KBM-7 (cell line): ENCODE measurements around the gene C16orf89.
"Not testable (repeated sequence)": the region's sequence is repeated elsewhere in the genome, so short reads cannot be mapped to it uniquely, and the experiment has no call there.

Experiments used
- DNase-seq: peaks from one replicate; pipeline ENCODE4 v3.0.0-alpha.2; 2015
- in situ Hi-C: fragments of 300-500 bp; cut with MboI; formaldehyde crosslinking; loops from 2 replicates; pipeline ENCODE4 v1.14.3; 2020; ENCODE audit warnings: low sequenced_read_pairs, low pct_unique_long_range_greater_than_20kb, mixed read lengths

Gene C16orf89, protein sequence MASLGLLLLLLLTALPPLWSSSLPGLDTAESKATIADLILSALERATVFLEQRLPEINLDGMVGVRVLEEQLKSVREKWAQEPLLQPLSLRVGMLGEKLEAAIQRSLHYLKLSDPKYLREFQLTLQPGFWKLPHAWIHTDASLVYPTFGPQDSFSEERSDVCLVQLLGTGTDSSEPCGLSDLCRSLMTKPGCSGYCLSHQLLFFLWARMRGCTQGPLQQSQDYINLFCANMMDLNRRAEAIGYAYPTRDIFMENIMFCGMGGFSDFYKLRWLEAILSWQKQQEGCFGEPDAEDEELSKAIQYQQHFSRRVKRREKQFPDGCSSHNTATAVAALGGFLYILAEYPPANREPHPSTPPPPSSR

DNA sequence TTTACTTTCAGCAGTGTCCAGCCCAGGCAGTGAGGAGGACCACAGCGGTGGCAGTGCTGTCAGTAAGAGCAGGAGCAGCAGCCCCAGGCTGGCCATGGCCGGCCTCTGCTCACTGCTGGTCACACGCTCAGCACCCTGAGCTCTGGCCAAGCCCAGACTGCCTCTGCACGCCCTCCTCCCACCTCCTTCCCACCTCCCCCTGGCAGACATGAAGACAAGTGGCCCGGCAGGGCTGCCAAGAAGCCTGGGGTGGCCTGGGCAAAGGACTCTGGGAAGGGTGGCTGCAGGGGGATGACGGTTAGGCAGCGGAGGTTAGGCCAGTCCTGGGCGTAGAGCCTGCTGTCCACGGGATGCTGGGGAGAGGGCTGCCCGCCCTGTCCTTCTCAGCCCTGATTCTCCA lies at the start of gene C16orf89:
C16orf89 (minus strand) TSS at position 144 of the 400 bp plus-strand sequence; CDS start at position 96, 48 bp downstream.
- no peak for DNase-seq
- in situ Hi-C loops: no loop called here

DNA sequence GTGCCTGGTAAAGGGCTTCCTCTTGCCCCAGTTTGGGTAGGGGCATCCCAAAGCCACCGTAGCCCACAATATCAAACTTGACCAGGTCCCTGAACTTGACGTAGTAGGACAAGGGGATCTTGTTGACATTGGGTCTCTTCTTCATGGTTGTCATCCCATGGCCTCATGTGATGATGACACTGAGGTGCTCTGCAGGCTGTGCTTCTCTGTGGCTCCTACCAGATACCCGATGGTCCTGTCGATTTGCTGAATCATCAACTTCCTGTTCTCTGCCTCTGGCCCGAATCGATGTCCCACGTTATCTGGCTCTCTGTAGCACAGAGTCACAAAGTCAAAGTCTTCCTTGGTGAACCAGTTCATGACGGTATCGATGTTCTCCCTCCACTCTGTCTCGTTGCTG lies 45.2 kb upstream of the C16orf89 start:
- DNase-seq, in situ Hi-C loops: not testable (repeated sequence)

DNA sequence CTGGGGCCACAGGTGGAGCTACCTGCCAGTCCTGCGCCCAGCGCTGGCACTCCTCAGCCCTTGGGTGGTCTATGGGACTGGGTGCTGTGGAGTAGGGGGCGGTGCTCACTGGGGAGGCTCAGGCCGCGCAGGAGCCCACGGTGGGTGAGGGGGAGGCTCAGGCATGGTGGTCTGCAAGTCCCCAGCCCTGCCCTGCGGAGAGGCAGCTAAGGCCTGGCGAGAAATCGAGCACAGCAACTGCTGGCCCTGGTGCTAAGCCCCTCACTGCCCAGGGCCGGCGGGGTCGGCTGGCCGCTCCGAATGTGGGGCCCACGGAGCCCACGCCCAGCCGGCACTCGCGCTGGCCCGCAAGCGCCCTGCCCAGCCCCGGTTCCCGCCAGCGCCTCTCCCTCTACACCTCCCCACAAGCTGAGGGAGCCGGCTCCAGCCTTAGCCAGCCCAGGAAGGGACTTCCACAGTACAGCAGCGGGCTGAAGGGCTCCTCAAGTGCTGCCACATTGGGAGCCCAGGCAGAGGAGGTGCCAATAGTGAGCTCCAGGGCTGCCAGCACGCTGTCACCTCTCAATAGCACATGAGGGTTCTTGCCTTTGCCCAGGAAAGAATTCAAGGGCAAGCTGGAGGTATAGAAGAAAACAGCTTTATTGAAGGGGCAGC lies 42.9 kb upstream of the C16orf89 start:
- in situ Hi-C loops: no loop called here
- no peak for DNase-seq

DNA sequence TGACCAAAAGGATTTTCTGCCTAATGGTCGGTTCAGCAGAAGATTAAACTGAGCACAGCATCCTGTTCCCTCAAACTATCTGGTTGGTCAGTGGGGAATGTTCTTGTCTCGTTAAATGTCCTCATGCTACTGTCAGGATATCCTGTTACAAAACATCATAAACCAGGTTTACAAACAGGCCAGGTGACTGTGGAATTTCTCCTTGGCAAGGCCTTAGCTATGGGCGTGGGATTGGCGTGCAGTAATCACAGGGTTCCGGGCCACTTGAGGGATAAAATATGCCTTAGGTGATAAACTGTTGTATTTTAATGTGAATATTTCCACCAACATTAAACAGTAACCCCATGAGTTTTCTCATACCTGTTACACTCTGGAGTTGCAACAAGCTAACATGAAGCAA lies 39.3 kb upstream of the C16orf89 start:
- in situ Hi-C loops, DNase-seq: not testable (repeated sequence)

DNA sequence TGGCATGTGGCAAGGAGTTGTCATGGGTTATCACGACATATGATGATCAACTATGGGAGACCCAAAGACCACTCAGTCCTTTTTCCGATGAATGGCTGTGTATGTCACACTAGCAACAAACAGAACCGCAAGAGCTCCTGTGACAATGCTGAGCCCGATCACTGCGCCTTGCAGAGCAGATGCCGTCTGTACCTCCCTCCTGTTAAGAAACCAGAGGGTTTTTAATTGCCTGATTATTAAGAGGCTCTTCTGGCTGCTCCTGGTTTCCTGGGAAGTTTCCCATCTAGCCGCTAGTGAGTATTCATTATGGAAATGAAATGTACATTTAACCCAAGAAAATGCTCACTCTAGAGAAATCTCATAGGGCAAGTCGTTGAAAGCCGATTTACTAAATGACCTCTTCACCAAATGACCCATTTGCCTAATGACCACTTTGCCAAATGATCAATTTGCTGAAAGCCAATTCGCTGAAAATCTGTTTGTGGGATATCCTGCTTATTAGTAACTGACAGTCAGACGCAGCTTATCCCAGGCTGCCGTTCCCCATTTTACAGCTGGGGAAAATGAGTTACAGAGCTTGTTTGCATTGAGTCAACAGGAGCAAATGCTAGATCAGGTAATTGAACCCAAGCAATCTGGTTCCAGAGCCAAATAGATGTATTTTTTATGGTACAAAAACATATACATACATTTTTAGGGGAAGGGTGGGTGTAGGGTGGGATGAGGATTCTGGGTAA lies 37.7 kb upstream of the C16orf89 start:
- DNase-seq, in situ Hi-C loops: not testable (repeated sequence)

DNA sequence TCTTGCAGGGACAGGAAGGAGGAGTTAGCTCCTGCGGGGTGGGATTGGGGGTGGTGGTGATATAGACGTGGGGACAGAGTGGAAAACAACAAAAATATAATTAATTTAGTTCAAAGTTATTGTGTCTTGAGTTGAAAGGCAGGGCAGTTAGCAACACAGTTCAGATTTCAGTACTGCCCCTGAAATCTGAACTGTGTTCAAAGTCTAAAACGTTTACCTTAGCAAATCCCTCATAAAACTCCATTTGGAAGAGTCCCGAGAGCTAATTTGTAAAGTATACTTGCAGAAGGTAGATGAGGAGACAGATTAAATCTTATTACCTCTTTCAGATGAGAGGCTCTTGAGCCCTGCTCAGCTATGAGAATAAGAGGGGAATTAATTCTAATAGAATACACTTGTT lies 33.4 kb upstream of the C16orf89 start:
- in situ Hi-C loops, DNase-seq: not testable (repeated sequence)

DNA sequence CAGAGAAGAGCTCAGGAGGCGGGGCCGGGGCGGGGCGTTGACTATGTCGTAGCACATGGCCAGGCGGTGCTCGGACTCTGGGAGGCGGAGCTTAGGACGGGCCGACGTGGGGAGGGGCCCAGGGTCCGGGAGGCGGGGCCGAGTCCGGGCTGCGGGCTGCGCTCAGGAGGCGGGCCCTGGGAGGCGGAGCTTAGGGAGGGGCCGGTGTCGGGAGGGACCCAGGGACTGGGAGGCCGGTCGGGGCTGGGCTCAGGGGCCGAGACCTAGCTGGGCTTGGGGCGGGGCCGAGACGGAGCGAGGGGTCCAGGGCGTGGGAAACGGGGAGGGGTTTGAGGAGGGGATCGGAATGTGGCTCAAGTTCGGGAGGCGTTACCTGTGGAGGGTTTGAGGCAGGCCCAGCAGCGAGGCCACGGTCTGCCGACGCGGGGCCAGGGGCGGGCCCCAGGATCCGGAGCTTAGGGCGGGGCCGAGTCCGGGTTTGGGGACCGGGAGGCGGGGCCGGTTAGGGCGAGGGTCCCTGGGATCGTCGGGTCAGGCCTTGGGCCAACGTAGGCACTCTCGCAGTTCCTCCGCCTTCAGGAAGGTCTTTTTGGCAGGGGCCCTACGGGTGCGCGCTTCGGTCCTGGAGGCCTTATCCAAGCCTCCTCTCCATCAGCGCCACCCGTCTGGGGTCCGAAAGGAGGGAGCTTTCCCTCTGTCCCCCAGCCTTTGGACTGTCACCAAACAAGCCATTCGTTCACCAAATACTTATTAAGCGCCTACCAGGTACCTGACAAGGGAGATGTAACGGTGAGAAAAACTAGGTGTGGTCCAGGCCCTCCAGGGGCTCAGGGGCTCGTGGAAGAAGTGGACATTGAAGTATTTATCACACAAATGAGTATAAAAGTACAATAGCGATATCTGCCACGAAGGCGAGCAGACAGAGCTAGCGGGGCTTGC lies 32.7 kb upstream of the C16orf89 start:
- in situ Hi-C loops: not testable (repeated sequence)
- peak; percentile 48 for DNase-seq

DNA sequence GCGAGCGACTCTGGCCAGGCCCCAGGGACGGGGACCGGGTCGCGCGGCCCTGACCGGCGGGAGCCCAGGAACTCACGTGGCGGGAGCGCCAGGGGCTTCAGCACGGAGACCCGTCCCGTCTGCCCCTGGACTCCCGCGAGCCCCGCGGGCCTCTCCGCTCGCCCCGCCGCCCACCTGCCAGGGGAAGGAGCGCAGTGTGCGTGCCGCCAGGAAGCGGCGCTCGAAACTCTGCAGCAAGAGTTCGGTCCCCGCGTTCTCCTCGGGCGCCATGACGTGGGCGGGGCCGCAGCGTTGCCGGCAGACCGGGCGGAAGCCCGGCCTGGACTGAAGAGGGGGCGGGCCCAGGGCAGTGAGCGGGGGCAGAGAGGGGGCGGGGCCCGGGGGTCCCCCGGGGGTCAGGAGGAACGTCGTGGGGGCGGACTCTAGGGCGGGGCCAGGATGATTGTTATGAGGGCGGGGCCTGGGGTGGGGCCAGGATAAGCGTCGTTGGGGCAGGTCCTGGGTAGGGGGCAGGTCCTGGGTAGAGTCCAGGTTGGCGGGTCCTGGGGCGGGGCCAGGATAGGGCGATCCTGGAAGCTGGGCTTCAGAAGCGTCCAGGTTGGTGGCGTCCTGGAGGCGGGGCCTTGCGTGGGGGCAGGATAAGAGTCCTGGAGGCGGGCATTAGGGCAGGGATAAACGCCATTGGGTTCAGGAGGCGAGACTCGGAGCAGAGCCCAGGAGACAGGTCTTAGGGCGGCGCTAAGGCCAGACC lies 31.9 kb upstream of the C16orf89 start, which contains the start of gene EEF2KMT:
EEF2KMT (minus strand) TSS at position 326 of the 751 bp plus-strand sequence; CDS start at position 270, 56 bp downstream.
- in situ Hi-C loops: not testable (repeated sequence)
- peak; percentile 98 for DNase-seq

DNA sequence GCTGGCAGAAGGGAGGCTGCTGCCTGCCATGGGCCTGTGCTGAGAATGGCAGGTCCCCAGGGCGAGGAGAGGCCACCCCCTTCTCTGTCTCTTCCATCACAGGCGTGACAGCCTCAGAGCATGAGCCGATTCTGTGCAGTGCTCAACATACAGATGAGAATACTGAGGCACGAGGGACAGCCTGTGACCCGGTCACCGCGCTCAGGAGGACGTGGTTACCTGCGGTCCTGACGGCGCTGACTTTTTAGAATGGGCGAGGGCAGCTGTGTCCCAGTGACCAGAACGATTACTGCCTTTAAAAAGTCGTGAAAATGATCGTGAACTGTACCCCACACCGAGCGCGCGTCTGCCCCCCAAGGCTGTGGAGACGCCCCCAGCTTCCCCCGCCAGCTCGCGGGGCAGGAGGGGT lies 31.3 kb upstream of the C16orf89 start:
- peak; percentile 44 for DNase-seq
- in situ Hi-C loops: not testable (repeated sequence)

DNA sequence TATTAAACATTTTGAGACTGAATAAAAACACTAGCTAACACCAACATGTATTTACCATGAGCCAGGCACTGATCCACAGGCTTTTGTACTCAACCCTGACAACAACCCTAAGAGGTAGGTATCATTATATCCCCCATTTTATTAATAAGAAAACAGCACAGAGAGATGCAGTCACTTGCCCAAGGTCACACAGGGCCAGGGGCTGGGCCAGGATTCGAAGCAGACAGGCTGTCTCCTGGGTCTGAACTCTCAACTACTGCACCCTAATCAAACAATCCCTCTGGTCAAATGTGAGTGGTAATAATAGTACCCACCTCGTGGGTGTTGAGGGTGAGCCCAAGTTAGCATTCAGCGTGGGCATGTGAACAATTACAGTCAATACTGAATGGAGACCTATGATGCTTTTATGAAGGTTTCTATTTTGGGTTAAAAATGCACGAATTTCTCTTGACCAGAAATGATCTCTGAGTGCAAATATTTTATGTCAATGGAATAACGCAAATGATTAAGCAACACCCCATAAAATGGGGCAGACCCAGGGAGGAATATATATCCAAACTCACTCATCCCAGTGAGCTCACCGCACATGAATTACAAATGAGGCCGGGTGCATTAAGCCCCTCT lies 30.8 kb upstream of the C16orf89 start:
- in situ Hi-C loops: not testable (repeated sequence)

DNA sequence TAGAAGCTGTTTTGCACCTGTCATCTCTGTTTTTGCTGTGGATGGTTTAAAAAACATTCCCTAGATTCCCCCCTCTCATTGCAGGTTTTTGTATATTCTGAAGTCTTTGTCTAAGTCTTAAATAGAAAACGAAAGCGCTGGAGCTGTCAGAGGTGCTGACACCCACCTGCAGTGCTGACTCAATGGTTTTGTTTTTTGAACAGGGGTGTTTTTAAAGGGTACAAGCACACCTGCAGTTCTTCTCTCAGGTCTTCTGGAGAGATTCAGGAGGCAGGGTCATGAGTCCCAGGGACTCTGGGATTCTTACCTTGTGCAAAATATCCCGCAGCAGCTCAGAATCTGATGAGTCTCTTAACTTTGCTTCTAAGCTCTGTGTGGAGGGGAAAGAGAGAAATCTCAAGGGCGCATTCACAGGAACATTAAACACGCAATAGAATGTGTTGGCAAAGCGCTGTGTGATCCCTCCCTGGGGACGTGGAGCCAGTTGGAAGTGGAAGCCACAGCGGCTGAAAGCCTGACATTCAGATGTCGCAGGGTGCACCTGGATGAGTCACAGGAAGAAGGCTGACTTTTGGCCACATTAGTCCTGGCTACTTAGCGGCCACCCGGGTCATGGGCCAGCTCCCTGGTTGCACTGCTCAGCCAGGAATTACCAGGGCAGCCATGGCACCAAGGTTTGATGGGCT lies 29.5 kb upstream of the C16orf89 start:
- in situ Hi-C loops, DNase-seq: not testable (repeated sequence)

More for the DNA sequence above, 30.8 kb upstream of the C16orf89 start:
- DNase-seq: not testable (repeated sequence)

DNA sequence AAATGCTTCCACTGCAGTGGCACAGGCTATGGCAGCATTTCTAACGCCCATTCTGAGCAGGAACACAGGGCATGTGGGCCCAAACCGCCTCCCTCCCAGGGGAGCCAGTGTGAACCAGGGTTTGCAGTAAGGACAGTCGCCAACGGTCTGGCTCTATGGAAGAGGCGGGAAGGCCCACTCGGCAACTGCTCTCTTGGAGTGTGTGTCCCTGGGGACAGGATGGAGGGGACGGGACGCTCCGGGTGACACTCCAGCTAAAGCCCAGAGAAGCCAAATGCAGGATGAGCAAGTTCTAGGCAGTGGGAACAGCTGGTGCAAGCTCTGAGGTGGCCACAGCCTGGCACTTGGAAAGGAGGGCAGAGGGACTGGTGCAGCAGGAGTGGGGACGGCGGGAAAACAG lies 28.0 kb upstream of the C16orf89 start:
- DNase-seq, in situ Hi-C loops: not testable (repeated sequence)

DNA sequence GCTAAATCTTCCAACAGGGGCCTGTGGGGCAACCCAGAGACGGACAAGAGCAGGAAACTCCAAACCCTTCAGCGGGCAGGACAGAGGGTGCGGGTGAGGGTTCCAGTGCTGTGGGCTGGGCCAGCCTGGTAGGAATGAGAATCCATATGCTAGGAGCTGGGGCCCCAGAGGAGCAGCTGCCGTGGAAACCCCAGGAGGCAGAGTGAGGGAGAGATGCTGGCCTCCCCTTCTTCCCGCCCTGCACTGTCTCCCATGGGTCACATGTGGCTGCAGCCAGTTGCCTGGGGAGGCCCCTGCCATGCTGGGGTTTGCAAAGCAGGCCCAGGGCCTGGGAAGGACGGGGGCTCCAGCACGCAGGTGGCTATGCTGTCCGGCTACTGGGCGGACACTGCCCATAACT lies 27.3 kb upstream of the C16orf89 start:
- in situ Hi-C loops, DNase-seq: not testable (repeated sequence)

DNA sequence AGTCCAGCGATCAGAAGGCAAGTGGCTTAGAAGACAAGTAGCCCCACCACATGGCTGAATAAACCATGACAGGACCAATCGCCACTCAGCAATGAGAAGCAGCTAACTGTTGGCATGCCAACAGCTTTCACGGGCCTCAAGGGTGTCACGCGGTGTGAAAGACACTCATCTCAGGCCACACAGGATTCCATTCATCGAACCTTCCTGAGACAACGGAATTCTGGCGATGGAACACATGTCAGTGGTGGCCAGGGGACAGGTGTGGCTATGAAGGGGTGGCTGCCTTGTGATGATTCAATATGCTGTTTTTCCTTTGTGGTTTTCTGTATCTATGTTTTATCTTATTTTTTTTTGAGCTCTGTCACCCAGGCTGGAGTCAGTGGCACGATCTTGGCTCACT lies 24.8 kb upstream of the C16orf89 start:
- in situ Hi-C loops, DNase-seq: not testable (repeated sequence)

DNA sequence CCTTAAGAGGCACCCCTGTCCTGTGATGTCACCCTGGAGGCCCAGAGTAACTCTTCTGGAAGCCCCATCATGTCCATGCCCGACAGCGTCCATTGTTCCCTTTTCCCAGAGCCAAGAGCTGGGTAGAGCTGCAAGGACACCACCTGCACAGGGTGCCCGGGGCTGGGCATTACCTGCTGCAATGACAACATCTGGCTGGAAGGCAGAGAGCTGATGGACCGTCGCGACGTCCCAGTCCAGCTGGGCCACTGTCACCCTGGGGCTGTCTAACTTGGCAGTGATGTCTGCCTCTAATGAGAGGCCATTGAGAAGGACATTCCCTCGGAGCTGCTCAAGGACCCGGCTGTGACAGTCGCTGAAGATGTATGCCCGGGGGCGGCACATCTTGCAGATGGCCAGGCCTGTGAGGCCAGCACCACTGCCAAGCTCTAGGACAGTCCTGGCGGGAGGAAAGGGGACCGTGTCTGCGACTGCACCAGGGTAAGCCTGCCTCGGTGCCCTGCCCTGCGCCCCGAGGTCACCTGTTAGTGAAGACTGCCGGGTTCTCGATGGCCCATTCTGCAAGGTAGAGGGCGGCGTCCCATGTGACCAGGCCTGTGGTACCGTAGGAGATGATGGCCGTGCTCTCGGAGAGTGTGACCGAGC lies 24.3 kb upstream of the C16orf89 start:
- in situ Hi-C loops, DNase-seq: not testable (repeated sequence)

DNA sequence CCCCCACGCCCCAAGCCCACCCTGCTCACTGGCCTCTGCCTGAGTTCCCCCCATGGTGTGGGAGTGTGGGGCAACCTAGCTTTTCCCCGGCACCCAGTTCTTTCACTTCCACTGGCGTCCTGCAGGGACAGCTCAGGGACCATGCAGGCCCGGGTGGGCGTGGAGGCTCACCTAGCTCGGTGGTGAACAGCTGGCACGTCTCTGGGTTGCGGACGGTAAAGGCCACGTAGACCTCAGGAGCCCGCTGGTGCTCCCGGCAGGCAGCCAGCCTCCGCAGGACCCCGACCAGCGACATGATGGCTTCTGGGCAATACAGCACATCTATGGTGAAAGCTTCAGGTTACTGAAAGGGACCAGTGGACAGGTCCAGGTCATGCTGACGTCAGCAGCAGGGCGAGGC lies 23.2 kb upstream of the C16orf89 start:
- in situ Hi-C loops: not testable (repeated sequence)

More for the DNA sequence above, 23.2 kb upstream of the C16orf89 start:
- DNase-seq: not testable (repeated sequence)
